Measurements from ENCODE around the gene MSANTD7.

MSANTD7 gene

DNA sequence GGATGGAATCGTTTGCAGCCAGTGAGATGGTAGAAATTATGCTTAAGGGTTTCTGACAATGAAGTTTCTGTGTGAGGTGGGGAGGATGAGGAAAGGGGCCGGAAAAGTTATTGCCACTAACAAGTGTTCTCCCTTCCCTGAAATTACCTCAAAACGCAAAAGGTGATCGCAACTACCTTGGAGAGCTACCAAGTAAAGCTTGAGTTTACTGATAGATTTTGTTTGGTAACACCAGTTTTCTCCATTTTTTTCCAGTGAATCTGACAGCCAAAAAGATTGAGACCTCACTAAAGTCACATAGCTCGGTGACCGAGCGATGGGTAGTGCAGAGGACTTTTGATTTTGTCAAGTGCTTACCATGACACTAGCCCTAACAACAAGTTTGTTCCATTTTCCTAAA, 42.1 kb downstream of the MSANTD7 start:
- peak; percentile 14 for DNase-seq (ENCODE audit: low read depth, low spot score)

DNA sequence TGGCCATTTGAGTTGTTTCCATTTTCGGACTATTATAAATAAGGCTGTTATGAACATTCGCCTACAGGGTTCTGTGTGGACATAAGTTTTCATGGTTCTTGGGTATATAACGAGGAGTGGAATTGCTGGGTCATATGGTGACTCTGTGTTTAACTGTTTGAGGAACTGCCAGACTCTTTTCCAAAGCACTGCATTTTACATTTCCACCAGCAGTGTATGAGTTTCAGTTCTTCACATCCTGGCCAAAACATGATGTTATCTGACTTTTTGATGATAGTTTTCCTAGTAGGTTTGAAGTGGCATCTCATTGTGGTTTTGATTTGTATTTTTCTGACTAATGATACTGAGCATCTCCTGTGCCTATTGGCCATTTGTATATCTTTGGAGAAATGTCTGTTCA, 46.0 kb downstream of the MSANTD7 start:
- DNase-seq (ENCODE audit: low read depth, low spot score) = no peak
